Measurements from ENCODE around the gene CNTN4.

DNA sequence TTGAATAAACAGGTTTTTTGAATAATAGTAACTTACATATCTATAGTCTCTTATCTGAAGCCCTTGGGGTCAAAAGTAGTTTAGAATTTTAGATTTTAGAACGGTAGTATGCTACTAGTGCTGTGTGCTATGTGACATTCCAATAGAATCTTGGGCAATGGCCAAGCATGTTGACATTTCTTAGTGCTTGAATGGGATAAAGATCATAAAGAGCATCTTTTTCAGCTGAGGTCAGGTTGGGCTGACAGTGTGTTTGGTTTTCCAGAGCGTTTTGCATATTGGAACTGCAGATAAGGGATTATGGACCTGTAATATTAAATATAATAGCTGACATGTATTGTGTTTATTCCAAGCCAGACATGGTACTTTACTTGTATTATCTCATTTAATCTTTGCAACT lies 32.1 kb downstream of the CNTN4 start:
- TF ChIP-seq, protein P1, sequence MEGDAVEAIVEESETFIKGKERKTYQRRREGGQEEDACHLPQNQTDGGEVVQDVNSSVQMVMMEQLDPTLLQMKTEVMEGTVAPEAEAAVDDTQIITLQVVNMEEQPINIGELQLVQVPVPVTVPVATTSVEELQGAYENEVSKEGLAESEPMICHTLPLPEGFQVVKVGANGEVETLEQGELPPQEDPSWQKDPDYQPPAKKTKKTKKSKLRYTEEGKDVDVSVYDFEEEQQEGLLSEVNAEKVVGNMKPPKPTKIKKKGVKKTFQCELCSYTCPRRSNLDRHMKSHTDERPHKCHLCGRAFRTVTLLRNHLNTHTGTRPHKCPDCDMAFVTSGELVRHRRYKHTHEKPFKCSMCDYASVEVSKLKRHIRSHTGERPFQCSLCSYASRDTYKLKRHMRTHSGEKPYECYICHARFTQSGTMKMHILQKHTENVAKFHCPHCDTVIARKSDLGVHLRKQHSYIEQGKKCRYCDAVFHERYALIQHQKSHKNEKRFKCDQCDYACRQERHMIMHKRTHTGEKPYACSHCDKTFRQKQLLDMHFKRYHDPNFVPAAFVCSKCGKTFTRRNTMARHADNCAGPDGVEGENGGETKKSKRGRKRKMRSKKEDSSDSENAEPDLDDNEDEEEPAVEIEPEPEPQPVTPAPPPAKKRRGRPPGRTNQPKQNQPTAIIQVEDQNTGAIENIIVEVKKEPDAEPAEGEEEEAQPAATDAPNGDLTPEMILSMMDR (IDR thresholded peaks at IDR 0.05): no peak
- no peak for TF ChIP-seq EZH2 (IDR thresholded peaks at IDR 0.05)
